ENCODE results near the gene DNAH10.
A peak's percentile ranks its signal among the peaks of the same experiment; 100 is the strongest.

Gene DNAH10

DNA sequence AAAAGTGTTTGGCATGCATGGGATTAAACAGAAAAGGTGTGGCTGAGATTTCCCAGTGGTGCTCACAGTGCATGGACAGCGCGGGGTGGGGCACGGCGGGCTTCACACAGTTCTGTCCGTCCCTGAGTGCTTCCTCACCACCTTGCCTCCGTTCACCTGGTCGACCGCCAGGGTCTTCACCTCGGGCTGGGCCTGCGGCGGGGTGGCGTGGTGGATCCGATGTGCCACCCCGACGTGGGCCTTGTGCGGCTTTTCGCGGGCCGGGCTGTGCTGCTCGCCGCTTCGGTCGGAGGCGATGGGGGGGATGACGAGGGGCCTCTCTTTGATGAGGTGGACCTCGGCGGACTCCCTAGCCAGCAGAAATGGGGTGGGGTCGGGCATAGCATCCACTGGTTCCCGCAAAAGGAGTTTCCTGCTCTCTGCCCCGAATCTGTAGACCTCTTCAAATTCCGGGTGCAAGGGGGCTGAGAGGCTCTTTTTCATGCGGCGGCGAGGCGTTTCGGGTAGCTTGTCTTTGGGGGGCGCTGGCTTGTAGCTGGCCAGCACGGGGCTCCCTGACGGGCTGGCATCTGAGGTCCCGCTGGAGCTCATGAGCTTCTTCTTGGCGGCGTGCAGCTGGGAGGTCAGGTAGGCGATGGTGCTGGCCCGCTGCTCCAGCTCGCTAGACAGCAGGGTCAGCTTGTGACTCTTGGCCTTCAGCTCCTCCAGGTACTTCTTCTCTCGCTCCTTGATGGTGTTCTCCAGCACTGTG lies 175.0 kb downstream of the DNAH10 start:
- no peak for DNase-seq (ENCODE audit: low read depth)
- no peak overlapping the region for H3K4me3 ChIP-seq (ENCODE audit: low read length)
- TF ChIP-seq, protein P1, sequence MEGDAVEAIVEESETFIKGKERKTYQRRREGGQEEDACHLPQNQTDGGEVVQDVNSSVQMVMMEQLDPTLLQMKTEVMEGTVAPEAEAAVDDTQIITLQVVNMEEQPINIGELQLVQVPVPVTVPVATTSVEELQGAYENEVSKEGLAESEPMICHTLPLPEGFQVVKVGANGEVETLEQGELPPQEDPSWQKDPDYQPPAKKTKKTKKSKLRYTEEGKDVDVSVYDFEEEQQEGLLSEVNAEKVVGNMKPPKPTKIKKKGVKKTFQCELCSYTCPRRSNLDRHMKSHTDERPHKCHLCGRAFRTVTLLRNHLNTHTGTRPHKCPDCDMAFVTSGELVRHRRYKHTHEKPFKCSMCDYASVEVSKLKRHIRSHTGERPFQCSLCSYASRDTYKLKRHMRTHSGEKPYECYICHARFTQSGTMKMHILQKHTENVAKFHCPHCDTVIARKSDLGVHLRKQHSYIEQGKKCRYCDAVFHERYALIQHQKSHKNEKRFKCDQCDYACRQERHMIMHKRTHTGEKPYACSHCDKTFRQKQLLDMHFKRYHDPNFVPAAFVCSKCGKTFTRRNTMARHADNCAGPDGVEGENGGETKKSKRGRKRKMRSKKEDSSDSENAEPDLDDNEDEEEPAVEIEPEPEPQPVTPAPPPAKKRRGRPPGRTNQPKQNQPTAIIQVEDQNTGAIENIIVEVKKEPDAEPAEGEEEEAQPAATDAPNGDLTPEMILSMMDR (IDR thresholded peaks at IDR 0.05; ENCODE audit: insufficient read depth, low read depth, low read length, missing control alignments), result no peak

DNA sequence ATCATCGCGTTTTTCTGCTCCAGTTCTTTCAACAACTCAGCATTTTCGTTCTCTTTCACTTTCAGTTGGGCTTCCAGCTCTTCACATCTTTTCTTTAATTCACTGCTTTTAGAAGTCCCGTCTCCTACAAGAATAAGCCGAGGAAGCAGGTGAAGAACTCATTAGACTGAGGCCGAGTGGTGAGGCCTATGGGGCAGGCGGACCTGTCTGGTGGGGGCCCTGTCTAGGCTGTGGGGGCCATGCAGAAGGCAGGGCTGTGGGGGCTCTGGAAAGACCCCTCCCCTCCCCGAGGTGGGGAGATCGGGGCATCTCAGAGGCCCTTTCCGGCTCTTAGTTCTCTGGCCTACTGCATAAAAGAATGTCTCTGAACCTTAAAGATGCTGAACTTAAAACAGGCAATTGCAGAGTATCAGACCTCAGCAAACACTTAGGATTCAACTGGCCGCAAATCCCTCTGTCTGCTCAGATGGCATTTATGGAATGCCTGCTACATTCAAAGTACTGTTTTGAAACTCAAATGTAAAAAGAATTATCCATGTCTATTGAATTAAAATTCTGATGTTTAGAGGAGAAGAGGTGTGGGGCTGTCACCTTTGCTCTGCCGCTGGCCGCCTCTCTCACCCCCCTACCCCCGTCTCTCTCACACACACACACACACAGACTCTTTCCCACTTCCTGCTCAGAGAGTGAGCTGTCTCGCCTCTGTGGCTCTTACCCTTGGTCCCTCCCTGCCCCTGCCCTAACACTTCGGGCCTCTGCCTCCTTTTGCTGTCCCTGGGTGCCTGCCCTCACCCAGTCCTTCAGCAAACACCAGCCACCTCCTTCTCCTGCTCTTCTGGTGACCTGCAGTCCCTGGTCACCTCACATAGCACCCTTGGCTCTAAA lies 175.8 kb downstream of the DNAH10 start:
- TF ChIP-seq, protein P1 (IDR thresholded peaks at IDR 0.05; ENCODE audit: insufficient read depth, low read depth, low read length, missing control alignments), result no peak
- no peak overlapping the region for H3K4me3 ChIP-seq (ENCODE audit: low read length)
- DNase-seq (ENCODE audit: low read depth), result no peak

DNA sequence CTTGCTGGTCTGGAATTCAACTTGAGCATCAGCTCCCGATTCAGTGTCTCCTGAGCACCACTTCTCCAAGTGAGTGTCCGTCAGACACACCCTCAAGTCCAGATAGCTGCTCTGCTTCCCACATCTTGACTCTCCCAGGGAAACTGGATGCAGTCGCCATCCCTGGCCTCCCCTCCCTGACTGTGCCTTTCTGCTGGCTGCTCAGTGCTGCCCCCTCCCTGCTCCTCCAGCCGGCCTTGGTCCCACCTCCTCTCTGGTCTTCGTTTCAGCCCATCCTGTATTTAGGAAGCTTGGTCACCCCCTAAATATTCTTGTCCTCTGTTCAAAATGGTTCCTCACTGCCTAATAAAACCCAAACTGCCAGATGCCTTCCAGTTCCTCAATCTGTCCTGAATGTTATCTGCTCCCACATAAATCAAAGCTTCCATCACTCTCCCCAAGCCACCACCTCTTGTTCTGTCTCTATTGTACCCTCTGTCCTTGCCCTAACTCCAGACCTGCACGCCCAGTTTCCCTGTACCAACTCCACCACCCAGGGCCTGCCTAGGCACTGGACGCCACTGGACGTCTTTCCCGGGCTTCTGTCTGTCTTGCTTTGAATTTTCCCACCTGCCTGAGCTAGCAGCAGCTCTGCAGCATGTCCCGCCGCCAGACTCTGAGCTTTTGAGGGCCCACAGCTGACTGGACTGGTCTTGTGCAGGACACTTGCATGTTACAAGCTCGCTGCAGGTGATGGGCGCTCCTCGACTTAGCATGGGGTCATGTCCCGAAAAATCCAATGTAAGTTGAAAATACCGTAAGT lies 176.8 kb downstream of the DNAH10 start:
- DNase-seq (ENCODE audit: low read depth), result no peak
- H3K4me3 ChIP-seq (ENCODE audit: low read length), result no peak overlapping the region
- TF ChIP-seq, protein P1 (IDR thresholded peaks at IDR 0.05; ENCODE audit: insufficient read depth, low read depth, low read length, missing control alignments), result peak; percentile 11

DNA sequence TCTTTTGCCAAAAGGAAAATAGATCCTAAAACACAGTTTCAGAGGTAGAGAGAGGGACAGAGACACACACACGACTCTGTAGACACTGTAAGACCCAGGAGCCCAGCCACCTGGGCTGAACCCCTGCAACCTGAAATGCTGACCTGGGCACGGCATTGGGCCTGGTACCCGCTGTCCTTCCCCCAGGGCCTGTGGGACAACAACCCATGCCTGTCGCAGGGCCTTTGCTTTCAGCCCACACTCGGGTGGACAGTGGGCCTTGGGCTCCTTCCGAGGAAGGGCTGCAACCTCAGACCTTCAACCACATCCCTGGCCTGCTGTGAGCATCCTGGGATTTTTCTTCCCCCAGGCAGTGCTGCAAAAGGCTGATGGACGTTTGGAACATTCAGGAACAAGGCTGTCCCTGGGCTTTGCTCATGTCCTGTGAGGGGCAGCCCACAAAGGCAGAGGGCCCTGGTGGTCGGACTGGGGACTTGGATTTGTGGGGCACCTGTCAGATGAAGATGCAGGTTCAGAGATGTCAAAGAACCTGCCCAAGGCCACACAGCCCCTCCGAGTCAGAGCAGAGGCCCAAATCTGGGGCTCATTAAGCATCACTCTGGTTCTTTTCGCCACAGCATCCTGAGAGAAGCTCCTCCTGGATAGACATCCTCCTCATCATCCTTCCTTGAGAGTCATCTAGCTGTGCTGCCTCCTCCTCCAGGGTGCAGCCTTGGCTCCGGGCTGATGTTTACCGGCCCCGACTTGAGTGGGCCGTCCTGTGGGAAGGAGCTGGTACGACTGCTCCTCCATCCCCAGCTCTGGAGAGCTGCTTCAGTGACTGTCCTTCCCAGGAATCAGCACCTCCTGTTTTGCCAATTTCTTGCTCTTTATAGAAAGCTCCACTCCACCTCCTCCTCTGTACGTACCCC lies 177.9 kb downstream of the DNAH10 start:
- no peak overlapping the region for H3K4me3 ChIP-seq (ENCODE audit: low read length)
- TF ChIP-seq, protein P1 (IDR thresholded peaks at IDR 0.05; ENCODE audit: insufficient read depth, low read depth, low read length, missing control alignments), result no peak
- DNase-seq (ENCODE audit: low read depth), result no peak

DNA sequence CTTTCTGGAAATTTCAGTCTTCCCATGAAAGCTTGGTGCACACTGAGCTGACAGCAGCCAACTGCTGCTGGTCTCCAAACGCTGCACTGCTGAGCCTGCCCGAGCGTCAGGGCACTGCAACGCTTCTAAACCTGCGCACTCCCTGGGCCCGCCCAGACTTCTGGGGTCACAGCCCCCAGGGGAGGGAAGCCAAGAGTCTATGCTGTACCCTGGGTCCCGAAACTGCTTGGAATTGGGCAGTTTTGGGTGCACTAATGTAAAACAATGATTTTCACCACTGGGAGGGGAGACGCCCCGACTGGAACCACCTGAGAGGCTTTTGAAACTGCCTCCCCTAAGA lies 178.5 kb downstream of the DNAH10 start:
- no peak for DNase-seq (ENCODE audit: low read depth)
- no peak overlapping the region for H3K4me3 ChIP-seq (ENCODE audit: low read length)
- TF ChIP-seq, protein P1 (IDR thresholded peaks at IDR 0.05; ENCODE audit: insufficient read depth, low read depth, low read length, missing control alignments), result no peak

DNA sequence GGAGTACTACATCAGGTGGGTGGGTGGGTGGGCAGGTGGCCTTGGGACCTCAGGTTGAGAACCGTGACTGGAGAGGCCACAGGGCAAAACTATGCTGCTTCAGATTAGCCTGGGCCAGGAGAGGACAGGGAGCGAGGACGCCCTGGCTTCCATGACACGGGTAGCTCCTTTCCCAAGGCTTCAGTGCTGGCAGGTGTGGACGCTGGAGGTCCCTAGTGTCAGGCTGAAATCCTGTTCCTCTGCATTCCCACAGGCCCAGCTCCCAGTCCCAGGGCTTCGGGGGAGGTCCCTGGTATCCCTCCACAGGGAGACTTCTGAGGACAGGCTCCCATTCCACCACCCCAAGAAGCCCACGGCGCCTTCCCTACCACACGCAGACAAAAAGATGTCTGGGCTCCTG lies 178.9 kb downstream of the DNAH10 start:
- TF ChIP-seq, protein P1 (IDR thresholded peaks at IDR 0.05; ENCODE audit: insufficient read depth, low read depth, low read length, missing control alignments), result no peak
- no peak overlapping the region for H3K4me3 ChIP-seq (ENCODE audit: low read length)
- no peak for DNase-seq (ENCODE audit: low read depth)
